Sigmoid colon (tissue), 4 donors: Measurements from ENCODE around the gene GRIK1.

Source experiments
- EP300 ChIP-seq, 4 donors: sonication (generic); formaldehyde crosslinking; IDR thresholded peaks; one replicate each; pipeline ENCODE4 v1.6.1; 2017; ENCODE audit warnings: antibody characterized with exemption in 4 of 4
- POLR2A ChIP-seq, 2 donors: fragments of 450-650 bp; IDR thresholded peaks; one replicate each; pipeline ENCODE4 v1.6.1; 2016; ENCODE audit warnings: antibody characterized with exemption in 2 of 2, mild to moderate bottlenecking in 2 of 2, moderate library complexity in 2 of 2
- POLR2AphosphoS5 ChIP-seq, 4 donors: sonication (generic); formaldehyde crosslinking; IDR thresholded peaks; one replicate each; pipeline ENCODE4 v1.6.1; 2017; ENCODE audit warnings: antibody characterized with exemption in 4 of 4
- TF ChIP-seq, protein P1 (sequence below), 4 experiments: fragments of 450-650 bp in 3 of 4; fragments of 200-600 bp in 1 of 4; IDR thresholded peaks; one replicate each; pipeline ENCODE4 v1.5.1; 2016 to 2019; ENCODE audit warnings: antibody characterized with exemption in 4 of 4, mild to moderate bottlenecking in 3 of 4, moderate library complexity in 2 of 4

DNA sequence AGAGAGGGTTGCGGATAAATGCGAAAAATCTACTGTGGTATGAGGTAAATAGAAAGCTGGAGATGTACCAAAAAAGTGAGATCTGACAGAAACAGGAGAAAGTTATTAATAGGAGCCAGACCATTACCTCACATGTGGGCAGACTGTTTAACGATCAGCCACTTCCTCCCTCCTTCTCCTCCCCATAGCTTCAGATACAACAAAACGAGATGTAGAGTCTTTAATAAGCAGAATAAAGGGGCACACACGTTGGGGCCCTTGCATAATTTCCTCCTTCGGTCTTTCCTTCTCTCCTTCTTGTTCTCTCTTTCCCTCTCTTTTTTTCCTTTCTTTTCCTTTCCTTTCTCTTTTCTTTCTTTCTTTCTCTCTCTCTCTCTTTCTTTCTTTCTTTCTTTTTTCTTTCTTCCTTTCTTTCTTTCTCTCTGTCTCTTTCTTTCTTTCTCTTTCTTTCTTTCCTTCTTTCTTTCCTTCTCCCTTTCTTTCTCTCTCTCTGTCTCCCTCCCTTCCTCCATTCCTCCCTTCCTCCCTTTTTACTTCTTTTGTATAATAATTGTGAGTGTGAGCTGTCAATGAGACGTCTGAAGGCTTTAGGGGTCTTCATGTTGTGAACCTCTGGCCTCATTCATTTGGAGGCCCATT lies 242.1 kb downstream of the GRIK1 start:
- TF ChIP-seq, protein P1, sequence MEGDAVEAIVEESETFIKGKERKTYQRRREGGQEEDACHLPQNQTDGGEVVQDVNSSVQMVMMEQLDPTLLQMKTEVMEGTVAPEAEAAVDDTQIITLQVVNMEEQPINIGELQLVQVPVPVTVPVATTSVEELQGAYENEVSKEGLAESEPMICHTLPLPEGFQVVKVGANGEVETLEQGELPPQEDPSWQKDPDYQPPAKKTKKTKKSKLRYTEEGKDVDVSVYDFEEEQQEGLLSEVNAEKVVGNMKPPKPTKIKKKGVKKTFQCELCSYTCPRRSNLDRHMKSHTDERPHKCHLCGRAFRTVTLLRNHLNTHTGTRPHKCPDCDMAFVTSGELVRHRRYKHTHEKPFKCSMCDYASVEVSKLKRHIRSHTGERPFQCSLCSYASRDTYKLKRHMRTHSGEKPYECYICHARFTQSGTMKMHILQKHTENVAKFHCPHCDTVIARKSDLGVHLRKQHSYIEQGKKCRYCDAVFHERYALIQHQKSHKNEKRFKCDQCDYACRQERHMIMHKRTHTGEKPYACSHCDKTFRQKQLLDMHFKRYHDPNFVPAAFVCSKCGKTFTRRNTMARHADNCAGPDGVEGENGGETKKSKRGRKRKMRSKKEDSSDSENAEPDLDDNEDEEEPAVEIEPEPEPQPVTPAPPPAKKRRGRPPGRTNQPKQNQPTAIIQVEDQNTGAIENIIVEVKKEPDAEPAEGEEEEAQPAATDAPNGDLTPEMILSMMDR (IDR thresholded peaks at IDR 0.05): no peak
- TF ChIP-seq POLR2A (IDR thresholded peaks at IDR 0.05) (no peak), POLR2AphosphoS5 (IDR thresholded peaks at IDR 0.05) (no peak), EP300 (IDR thresholded peaks at IDR 0.05) (no peak)
